C4-2B (cell line): ENCODE results near the gene RRAS.

Experiments used
- CTCF ChIP-seq: fragments of 450-650 bp; conservative IDR thresholded peaks from 2 replicates; pipeline ENCODE4 v1.5.1; 2017; ENCODE audit warnings: mild to moderate bottlenecking
- ZFX ChIP-seq: fragments of 450-650 bp; IDR thresholded peaks from 2 replicates; pipeline ENCODE4 v1.6.1; 2017

- TF ChIP-seq CTCF: no peak
- TF ChIP-seq ZFX: no peak
Measured at GRCh38 chr19:49664171-49665035, 24.5 kb upstream of the RRAS start.
